ENCODE measurements around the gene KRTAP23-1.

DNA sequence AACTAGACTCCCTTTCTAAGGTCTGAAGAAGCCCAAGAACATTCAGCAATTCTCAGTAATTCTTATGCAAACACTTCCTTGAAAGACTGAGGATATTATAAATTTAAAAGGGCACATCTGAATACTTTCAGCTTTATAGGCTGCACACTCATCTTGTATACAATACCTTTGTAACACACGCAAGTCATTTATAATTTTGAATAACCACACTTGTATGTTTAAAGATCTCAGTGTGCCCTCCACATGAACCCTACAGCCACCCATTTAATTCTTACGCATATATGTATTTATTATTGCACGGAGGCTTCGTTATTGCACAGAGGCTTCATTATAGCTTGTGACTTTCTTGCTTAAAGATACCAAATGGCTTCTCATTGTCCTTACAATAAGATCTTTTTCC lies 9.7 kb downstream of the KRTAP23-1 start:
- TF ChIP-seq EZH2phosphoT487 (IDR thresholded peaks at IDR 0.05; ENCODE audit: borderline replicate concordance): no peak
- TF ChIP-seq, protein P1, sequence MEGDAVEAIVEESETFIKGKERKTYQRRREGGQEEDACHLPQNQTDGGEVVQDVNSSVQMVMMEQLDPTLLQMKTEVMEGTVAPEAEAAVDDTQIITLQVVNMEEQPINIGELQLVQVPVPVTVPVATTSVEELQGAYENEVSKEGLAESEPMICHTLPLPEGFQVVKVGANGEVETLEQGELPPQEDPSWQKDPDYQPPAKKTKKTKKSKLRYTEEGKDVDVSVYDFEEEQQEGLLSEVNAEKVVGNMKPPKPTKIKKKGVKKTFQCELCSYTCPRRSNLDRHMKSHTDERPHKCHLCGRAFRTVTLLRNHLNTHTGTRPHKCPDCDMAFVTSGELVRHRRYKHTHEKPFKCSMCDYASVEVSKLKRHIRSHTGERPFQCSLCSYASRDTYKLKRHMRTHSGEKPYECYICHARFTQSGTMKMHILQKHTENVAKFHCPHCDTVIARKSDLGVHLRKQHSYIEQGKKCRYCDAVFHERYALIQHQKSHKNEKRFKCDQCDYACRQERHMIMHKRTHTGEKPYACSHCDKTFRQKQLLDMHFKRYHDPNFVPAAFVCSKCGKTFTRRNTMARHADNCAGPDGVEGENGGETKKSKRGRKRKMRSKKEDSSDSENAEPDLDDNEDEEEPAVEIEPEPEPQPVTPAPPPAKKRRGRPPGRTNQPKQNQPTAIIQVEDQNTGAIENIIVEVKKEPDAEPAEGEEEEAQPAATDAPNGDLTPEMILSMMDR (conservative IDR thresholded peaks at IDR 0.05; ENCODE audit: low read length): no peak

All from Loucy (cell line).